Caco-2 (cell line): ENCODE data around the gene PEX14. TPM values are rescaled to one million over a fixed set of nuclear protein-coding genes. Genes with fewer than 3 reads are reported as not detected.

ENCODE experiments used
- BruUV-seq: library from RNA; stranded (reverse); fragments of 400-500 nt; replicated peaks from 2 replicates; lab custom pipeline; 2021; lab: Mats Ljungman, UMichigan
- CTCF ChIA-PET: fragments of 300-600 bp; sonication (Branson Sonifier 250); formaldehyde crosslinking; loops from one replicate; lab custom pipeline; 2022; ENCODE audit warnings: antibody characterized with exemption; lab: Charles Lee
- POLR2A ChIA-PET: fragments of 300-600 bp; sonication (Branson Sonifier 250); formaldehyde crosslinking; loops from one replicate; lab custom pipeline; 2022; ENCODE audit warnings: antibody characterized with exemption; lab: Charles Lee
- DNase-seq, 2 experiments: peaks; one replicate each; pipeline versions ENCODE4 v3.0.0 to v3.0.0-alpha.2; 2020 to 2022
- H3K27me3 ChIP-seq: replicated peaks from 2 replicates; pipeline ENCODE4 v1.6.0; 2011; ENCODE audit warnings: low read length; ENCODE audit not compliant: control insufficient read depth, insufficient read depth
- H3K36me3 ChIP-seq: 2 replicates; pipeline ENCODE4 v1.5.1; 2011; ENCODE audit warnings: low read length; ENCODE audit not compliant: control insufficient read depth, insufficient read depth
- H3K4me1 ChIP-seq: fragments of 250-450 bp; sonication (Bioruptor Pico); 2 replicates; pipeline ENCODE4 v1.5.1; 2020; ENCODE audit warnings: mild to moderate bottlenecking
- H3K4me3 ChIP-seq: 2 replicates; pipeline ENCODE4 v1.5.1; 2011; ENCODE audit warnings: low read depth, mild to moderate bottlenecking, control low read depth, low read length
- H3K9me3 ChIP-seq: fragments of 250-450 bp; sonication (Bioruptor Pico); 2 replicates; pipeline ENCODE4 v1.5.1; 2020; ENCODE audit warnings: mild to moderate bottlenecking, moderate library complexity
- H3K27ac Mint-ChIP-seq: one replicate; pipeline ENCODE4 v1.8.0; 2022; ENCODE audit warnings: mixed read lengths; ENCODE audit not compliant: unreplicated experiment
- H3K27me3 Mint-ChIP-seq: one replicate; pipeline ENCODE4 v1.8.0; 2022; ENCODE audit warnings: mixed read lengths; ENCODE audit not compliant: insufficient read depth, unreplicated experiment
- H3K36me3 Mint-ChIP-seq: one replicate; pipeline ENCODE4 v1.8.0; 2022; ENCODE audit warnings: mild to moderate bottlenecking, mixed read lengths; ENCODE audit not compliant: insufficient read depth, unreplicated experiment
- H3K4me1 Mint-ChIP-seq: one replicate; pipeline ENCODE4 v1.8.0; 2022; ENCODE audit warnings: low read depth, mixed read lengths; ENCODE audit not compliant: unreplicated experiment
- H3K4me3 Mint-ChIP-seq: one replicate; pipeline ENCODE4 v1.8.0; 2022; ENCODE audit warnings: mild to moderate bottlenecking, moderate library complexity, mixed read lengths; ENCODE audit not compliant: unreplicated experiment
- H3K9me3 Mint-ChIP-seq: one replicate; pipeline ENCODE4 v1.8.0; 2022; ENCODE audit warnings: mixed read lengths; ENCODE audit not compliant: unreplicated experiment
- CTCF ChIP-seq, 2 experiments: fragments of 200-600 bp in 1 of 2; IDR thresholded peaks; 1 replicate in 1 of 2; 2 replicates in 1 of 2; pipeline versions ENCODE4 v1.5.1 to v1.8.0; 2011 to 2022; ENCODE audit warnings: antibody characterized with exemption in 1 of 2, control low read depth in 1 of 2, inconsistent platforms in 1 of 2, low read depth in 1 of 2, low read length in 1 of 2, mild to moderate bottlenecking in 1 of 2, moderate library complexity in 1 of 2; ENCODE audit not compliant: insufficient read depth in 1 of 2, severe bottlenecking in 1 of 2, unreplicated experiment in 1 of 2
- intact Hi-C: fragments of 100-400 bp; cut with micrococcal nuclease; formaldehyde crosslinking; loops from one replicate; pipeline ENCODE4 v1.10.0; 2022; ENCODE audit not compliant: unreplicated experiment
- total RNA-seq: library from RNA; stranded (reverse); gene quantifications from 2 replicates; pipeline ENCODE4 v1.2.3, GENCODE V29; 2022

The PEX14 gene
- total RNA-seq, 1 experiment from 2014 or later = 22.2 TPM

- no peak for TF ChIP-seq CTCF (IDR thresholded peaks at IDR 0.05; ENCODE audit: insufficient read depth in 1 of 2, low read depth in 1 of 2, low read length in 1 of 2, severe bottlenecking in 1 of 2, unreplicated experiment in 1 of 2)
- no peaks in the 10 kb centered on the region for H3K27me3 ChIP-seq
- BruUV-seq = no TSS peak
- Mint-ChIP-seq H3K27me3 (no peaks in the 10 kb centered on the region), H3K4me3 (no peak overlapping the region), H3K36me3 (peaks cover 8% of the 10 kb centered on the region), H3K27ac (no peak overlapping the region), H3K4me1 (no peaks in the 10 kb centered on the region), H3K9me3 (no peaks in the 10 kb centered on the region)
- no peaks in the 10 kb centered on the region for H3K4me1 ChIP-seq
- H3K4me3 ChIP-seq = no peak overlapping the region
- ChIA-PET POLR2A (no interaction called here), CTCF (no interaction called here)
- H3K9me3 ChIP-seq = no peaks in the 10 kb centered on the region
- H3K36me3 ChIP-seq = no peaks in the 10 kb centered on the region; the same call in 1 of the 2 replicates
- intact Hi-C loops = no loop called here
- no peak for DNase-seq
Measured at GRCh38 chr1:10626131-10626731, 151.5 kb downstream of the PEX14 start.

GRCh38 chr1:10626791-10627410 lies 152.2 kb downstream of the PEX14 start:
- no peak for DNase-seq
- CTCF ChIA-PET = no interaction called here
- Mint-ChIP-seq H3K4me1 (no peaks in the 10 kb centered on the region), H3K4me3 (no peak overlapping the region), H3K27ac (no peak overlapping the region), H3K9me3 (no peaks in the 10 kb centered on the region), H3K27me3 (no peaks in the 10 kb centered on the region), H3K36me3 (peaks cover 8% of the 10 kb centered on the region)
- POLR2A ChIA-PET = no interaction called here
- intact Hi-C loops = no loop called here
- no peaks in the 10 kb centered on the region for H3K9me3 ChIP-seq
- BruUV-seq = no TSS peak
- no peak overlapping the region for H3K4me3 ChIP-seq
- no peak for TF ChIP-seq CTCF (IDR thresholded peaks at IDR 0.05; ENCODE audit: insufficient read depth in 1 of 2, low read depth in 1 of 2, low read length in 1 of 2, severe bottlenecking in 1 of 2, unreplicated experiment in 1 of 2)
- no peaks in the 10 kb centered on the region; the same call in 1 of the 2 replicates for H3K36me3 ChIP-seq
- H3K27me3 ChIP-seq = no peaks in the 10 kb centered on the region
- H3K4me1 ChIP-seq = no peaks in the 10 kb centered on the region

- Histone ChIP-seq H3K9me3 (no peaks in the 10 kb centered on the region), H3K36me3 (no peaks in the 10 kb centered on the region; the same call in 1 of the 2 replicates), H3K27me3 (no peaks in the 10 kb centered on the region), H3K4me3 (no peak overlapping the region), H3K4me1 (no peaks in the 10 kb centered on the region)
- Mint-ChIP-seq H3K36me3 (peaks cover 8% of the 10 kb centered on the region), H3K27ac (no peak overlapping the region), H3K4me1 (no peaks in the 10 kb centered on the region), H3K27me3 (no peaks in the 10 kb centered on the region), H3K4me3 (no peak overlapping the region), H3K9me3 (no peaks in the 10 kb centered on the region)
- CTCF ChIA-PET = no interaction called here
- POLR2A ChIA-PET = no interaction called here
- DNase-seq = no peak
- no TSS peak for BruUV-seq
- intact Hi-C loops = no loop called here
- TF ChIP-seq CTCF (IDR thresholded peaks at IDR 0.05; ENCODE audit: insufficient read depth in 1 of 2, low read depth in 1 of 2, low read length in 1 of 2, severe bottlenecking in 1 of 2, unreplicated experiment in 1 of 2) = no peak
Measured at GRCh38 chr1:10628685-10629084, 153.9 kb downstream of the PEX14 start.
